22Rv1 (cell line): ENCODE results near the gene CYGB.

Source experiments
- ZFX ChIP-seq: fragments of 450-650 bp; IDR thresholded peaks from 2 replicates; pipeline ENCODE4 v1.6.1; 2017; ENCODE audit warnings: antibody characterized with exemption, borderline replicate concordance
- TF ChIP-seq, protein P1 (sequence below): fragments of 450-650 bp; IDR thresholded peaks from 2 replicates; pipeline ENCODE4 v1.5.1; 2017; ENCODE audit warnings: mild to moderate bottlenecking

DNA sequence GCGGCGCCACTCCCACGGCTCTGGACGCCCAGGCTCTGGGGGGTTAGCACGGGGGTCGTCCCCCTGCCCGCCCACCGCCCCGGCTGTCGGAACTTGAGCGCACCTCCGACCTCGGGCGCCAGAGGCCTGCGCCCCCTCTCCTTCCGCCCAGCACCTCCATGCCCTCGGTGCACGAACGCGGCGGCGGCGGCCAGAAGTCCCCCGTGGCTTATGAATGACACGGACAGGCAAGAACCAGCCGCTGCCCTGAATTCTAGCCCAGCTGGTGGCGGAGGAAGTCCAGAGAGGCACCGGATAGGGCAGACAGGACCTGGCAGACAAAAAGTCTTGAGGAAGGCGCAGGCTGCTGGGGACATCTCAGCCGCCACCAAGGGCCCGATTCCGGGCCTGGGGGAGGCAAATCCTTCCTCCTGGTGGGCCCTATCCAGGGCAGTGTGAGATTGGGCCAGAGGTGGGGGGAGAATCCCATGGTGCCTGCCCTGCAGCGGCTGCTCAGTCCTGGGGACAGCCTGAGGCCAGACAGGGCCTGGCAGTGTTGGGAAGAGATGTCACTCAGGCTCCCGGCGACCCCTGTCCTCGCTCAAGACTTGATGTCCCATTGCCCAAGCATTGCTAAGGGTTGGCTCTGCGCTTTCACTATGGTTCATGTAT, 897 bp upstream of the CYGB start:
- TF ChIP-seq, protein P1, sequence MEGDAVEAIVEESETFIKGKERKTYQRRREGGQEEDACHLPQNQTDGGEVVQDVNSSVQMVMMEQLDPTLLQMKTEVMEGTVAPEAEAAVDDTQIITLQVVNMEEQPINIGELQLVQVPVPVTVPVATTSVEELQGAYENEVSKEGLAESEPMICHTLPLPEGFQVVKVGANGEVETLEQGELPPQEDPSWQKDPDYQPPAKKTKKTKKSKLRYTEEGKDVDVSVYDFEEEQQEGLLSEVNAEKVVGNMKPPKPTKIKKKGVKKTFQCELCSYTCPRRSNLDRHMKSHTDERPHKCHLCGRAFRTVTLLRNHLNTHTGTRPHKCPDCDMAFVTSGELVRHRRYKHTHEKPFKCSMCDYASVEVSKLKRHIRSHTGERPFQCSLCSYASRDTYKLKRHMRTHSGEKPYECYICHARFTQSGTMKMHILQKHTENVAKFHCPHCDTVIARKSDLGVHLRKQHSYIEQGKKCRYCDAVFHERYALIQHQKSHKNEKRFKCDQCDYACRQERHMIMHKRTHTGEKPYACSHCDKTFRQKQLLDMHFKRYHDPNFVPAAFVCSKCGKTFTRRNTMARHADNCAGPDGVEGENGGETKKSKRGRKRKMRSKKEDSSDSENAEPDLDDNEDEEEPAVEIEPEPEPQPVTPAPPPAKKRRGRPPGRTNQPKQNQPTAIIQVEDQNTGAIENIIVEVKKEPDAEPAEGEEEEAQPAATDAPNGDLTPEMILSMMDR = no peak
- TF ChIP-seq ZFX = no peak
